ENCODE results near the gene MPO.
A peak's percentile ranks its signal among the peaks of the same experiment; 100 is the strongest.

The MPO gene

GRCh38 chr17:58280480-58281217 lies at the start of gene MPO:
Gene MPO, minus strand, starts transcription at chr17:58280935. Its CDS starts 177 bp downstream, at chr17:58280758.
- DNase-seq (ENCODE audit: low spot score): no peak

GRCh38 chr17:58329810-58330537 lies 49.2 kb upstream of the MPO start:
- DNase-seq (ENCODE audit: low spot score): no peak

GRCh38 chr17:58329035-58329809 lies 48.5 kb upstream of the MPO start:
- DNase-seq (ENCODE audit: low spot score): no peak

GRCh38 chr17:58328195-58329034 lies 47.7 kb upstream of the MPO start, which contains the start of gene TSPOAP1:
Gene TSPOAP1, minus strand, starts transcription at chr17:58328795. Its CDS starts 875 bp downstream, at chr17:58327920.
- DNase-seq (ENCODE audit: low spot score): no peak

- DNase-seq (ENCODE audit: low spot score): no peak
Measured at GRCh38 chr17:58327363-58328194, 46.8 kb upstream of the MPO start.

- DNase-seq (ENCODE audit: low spot score): no peak
Measured at GRCh38 chr17:58326609-58327362, 46.1 kb upstream of the MPO start.

- no peak for DNase-seq (ENCODE audit: low spot score)
Measured at GRCh38 chr17:58325976-58326468, 45.3 kb upstream of the MPO start.

- no peak for DNase-seq (ENCODE audit: low spot score)
Measured at GRCh38 chr17:58325289-58325726, 44.6 kb upstream of the MPO start.

GRCh38 chr17:58324409-58325288 lies 43.9 kb upstream of the MPO start:
- DNase-seq (ENCODE audit: low spot score): peak; percentile 82

GRCh38 chr17:58324056-58324408 lies 43.3 kb upstream of the MPO start:
- no peak for DNase-seq (ENCODE audit: low spot score)

GRCh38 chr17:58323366-58324055 lies 42.8 kb upstream of the MPO start:
- no peak for DNase-seq (ENCODE audit: low spot score)

GRCh38 chr17:58322581-58323185 lies 41.9 kb upstream of the MPO start:
- no peak for DNase-seq (ENCODE audit: low spot score)

- no peak for DNase-seq (ENCODE audit: low spot score)
Measured at GRCh38 chr17:58321571-58322525, 41.1 kb upstream of the MPO start.

- DNase-seq (ENCODE audit: low spot score): no peak
Measured at GRCh38 chr17:58320570-58321323, 40.0 kb upstream of the MPO start.

GRCh38 chr17:58320163-58320558 lies 39.4 kb upstream of the MPO start:
- DNase-seq (ENCODE audit: low spot score): no peak
